ENCODE data around the gene EFCC1. TPM values are rescaled to one million over a fixed set of nuclear protein-coding genes. Genes with fewer than 3 reads are reported as not detected.

Gene EFCC1
- total RNA-seq, 1 donor: not detected

GRCh38 chr3:129028866-129029265 lies 27.8 kb downstream of the EFCC1 start:
- TF ChIP-seq CTCF (IDR thresholded peaks at IDR 0.05; ENCODE audit: insufficient read depth, low read length): no peak
- no peak overlapping the region for H3K4me3 ChIP-seq (ENCODE audit: low read depth, low read length)
- DNase-seq (ENCODE audit: low read depth): no peak

- DNase-seq (ENCODE audit: low read depth): no peak
- H3K4me3 ChIP-seq (ENCODE audit: low read depth, low read length): no peak overlapping the region
- no peak for TF ChIP-seq CTCF (IDR thresholded peaks at IDR 0.05; ENCODE audit: insufficient read depth, low read length)
Measured at GRCh38 chr3:129030611-129031010, 29.5 kb downstream of the EFCC1 start.

GRCh38 chr3:129031476-129032215 lies 30.5 kb downstream of the EFCC1 start:
- no peak for DNase-seq (ENCODE audit: low read depth)
- no peak overlapping the region for H3K4me3 ChIP-seq (ENCODE audit: low read depth, low read length)
- no peak for TF ChIP-seq CTCF (IDR thresholded peaks at IDR 0.05; ENCODE audit: insufficient read depth, low read length)

- no peak overlapping the region for H3K4me3 ChIP-seq (ENCODE audit: low read depth, low read length)
- DNase-seq (ENCODE audit: low read depth): no peak
- no peak for TF ChIP-seq CTCF (IDR thresholded peaks at IDR 0.05; ENCODE audit: insufficient read depth, low read length)
Measured at GRCh38 chr3:129032716-129033115, 31.6 kb downstream of the EFCC1 start.

- no peak for TF ChIP-seq CTCF (IDR thresholded peaks at IDR 0.05; ENCODE audit: insufficient read depth, low read length)
- H3K4me3 ChIP-seq (ENCODE audit: low read depth, low read length): no peak overlapping the region
- no peak for DNase-seq (ENCODE audit: low read depth)
Measured at GRCh38 chr3:129033151-129033550, 32.0 kb downstream of the EFCC1 start.

- no peak for TF ChIP-seq CTCF (IDR thresholded peaks at IDR 0.05; ENCODE audit: insufficient read depth, low read length)
- no peak for DNase-seq (ENCODE audit: low read depth)
- no peak overlapping the region for H3K4me3 ChIP-seq (ENCODE audit: low read depth, low read length)
Measured at GRCh38 chr3:129033633-129034321, 32.7 kb downstream of the EFCC1 start.
